Ecto neural progenitor cell (in vitro differentiated cells): ENCODE measurements around the gene OTX2.

Experiments used
- DNase-seq: peaks from one replicate; pipeline ENCODE4 v3.0.0-alpha.2; 2018; ENCODE audit warnings: low spot score

Gene OTX2

DNA sequence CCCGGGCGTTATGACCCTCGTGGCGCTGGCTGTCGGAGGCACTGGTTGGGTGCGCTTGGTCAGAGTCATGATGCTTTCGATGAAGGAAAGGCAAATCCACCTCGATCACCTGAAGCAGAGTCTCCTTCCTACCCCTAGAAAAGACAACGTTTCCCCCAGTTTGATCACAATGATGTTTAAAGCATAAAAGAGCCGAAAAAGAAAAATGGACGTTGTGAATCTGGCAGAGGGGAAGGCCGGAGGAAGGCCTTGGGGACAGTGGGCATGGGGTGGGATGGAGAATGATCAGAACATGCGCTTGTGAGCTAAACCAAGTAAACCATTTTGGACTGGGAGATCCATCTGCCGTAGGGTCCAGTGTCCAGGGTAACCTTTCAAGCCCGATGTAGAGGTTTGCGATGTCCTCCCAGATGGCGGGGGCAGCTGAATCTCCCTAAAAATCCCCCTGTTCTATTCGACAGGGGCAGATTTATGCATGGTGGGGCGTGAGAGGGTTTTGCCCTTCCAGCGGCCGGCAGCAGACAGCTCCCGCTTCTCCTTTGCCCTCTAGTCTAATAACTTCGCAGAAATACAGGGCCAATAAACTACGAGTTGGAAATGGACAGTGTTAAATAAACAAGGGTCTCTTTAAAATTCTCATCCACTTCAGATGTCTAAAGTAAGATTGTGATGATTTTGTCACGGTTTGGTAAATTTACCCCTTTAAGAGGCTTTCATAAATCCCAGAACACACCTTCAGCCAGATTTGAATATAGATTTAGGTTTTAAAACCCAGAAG is 2.3 kb upstream of the OTX2 start:
- DNase-seq, result no peak

DNA sequence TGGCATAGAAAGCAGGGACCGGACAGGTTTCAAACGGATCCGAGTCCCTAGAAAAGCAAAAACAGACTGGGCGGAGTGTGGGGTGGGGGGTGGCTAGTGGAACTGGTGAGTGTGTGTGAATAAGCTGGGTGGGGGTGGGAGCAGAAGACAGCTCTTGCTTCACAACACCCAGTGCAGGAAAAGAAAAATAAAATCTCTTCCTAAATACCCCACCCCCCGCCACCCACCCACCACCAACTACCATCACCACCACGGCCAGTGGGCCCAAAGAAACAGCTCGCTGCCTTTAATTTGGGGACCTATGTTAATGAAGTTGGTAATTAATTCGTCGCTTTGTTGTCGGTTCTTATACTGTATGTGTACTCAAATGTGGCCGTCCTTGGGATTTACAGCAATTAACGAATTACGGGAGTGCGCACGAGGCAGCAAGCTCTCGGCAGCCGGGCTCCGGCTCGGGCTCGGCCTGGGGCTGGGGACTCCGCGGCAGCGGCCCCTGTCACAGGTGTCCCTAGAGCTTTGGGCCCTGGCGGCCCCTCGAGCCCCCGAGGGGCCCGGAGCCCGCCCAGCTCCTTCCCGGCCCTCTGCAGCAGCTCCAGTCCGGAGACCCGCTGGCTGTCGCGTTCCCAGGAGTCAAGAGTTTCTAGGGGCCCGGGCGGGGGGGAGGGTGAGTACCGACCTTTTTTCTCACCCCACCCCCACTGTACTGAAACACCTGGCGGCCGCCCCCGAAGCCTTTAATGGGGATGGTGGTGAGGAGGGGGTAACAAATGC is 1.5 kb upstream of the OTX2 start:
- peak; percentile 71 for DNase-seq

DNA sequence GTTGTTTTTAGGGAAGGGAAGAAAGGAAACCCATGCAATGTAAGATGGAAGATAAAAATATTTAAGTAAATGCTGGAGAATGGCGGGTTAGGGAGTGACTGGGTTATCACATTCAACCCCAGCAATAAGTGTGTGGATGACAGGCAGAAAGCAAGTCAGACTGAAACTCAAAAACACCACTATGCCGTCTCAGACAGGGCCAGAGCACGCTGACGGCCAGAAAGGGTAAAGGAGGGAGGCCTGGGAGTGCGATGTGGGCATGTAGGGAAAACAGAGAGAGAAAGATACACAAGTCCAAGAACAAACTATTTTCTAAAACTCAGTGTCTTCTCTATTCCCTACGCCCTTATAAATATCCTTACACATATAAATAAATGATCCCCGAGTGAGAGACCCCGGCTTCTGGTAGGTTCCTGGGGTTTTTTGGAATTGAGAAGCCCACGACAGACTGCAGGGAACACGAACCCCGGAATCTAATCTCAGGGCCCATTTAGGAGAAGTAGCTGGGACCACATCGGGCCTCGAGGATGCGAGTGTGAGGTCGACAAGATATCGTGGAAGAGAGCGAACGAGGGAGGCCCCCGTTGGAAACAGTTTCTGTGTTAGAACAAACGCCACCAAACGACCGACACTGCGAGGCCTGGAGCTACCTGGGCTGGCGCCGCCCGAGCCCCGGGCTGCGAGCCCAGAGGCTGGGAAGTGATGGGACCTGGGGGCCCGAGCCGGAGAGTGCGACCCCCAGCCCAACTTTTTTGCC is 735 bp upstream of the OTX2 start:
- DNase-seq, result no peak

DNA sequence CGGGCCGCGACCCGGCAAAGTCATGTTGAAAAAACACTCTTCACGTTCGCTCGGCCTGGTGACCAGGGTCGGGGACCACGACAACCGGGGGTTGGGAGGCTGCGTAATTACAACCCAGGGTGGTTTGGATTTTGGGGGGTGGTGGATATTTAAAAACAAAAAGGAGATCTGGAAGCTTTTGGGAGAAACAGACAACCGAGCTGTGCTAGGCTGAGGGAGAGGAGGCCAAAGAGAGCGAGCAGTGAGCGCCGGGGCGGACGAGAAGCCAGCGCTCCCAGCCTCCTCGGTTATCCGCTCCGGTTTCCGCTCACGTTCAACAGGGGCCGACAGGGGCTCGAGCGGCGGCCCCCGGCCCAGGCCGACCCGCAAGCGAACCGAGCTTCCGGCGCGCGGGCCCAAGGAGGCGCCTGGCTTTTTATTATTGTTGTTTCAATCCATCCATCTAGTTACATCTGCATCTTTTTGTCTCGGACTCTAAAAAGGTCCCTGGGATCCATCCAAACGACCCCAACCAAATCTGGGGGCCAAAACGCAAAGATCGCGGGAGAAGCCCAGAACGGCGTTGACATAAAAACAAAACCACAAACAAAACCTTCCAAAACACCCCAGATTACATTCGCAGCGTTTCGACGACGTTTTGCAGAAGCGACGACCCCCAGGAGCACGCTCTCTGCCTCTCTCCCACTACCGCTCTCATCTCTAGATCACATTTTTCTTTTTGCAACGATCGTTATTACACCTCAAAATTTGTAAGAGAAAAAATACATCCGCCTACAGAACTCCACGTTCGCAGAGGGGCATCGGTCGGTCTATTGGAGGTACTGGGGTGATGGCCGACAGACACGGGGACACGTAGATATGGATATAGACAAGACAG is 771 bp downstream of the OTX2 start:
- no peak for DNase-seq

DNA sequence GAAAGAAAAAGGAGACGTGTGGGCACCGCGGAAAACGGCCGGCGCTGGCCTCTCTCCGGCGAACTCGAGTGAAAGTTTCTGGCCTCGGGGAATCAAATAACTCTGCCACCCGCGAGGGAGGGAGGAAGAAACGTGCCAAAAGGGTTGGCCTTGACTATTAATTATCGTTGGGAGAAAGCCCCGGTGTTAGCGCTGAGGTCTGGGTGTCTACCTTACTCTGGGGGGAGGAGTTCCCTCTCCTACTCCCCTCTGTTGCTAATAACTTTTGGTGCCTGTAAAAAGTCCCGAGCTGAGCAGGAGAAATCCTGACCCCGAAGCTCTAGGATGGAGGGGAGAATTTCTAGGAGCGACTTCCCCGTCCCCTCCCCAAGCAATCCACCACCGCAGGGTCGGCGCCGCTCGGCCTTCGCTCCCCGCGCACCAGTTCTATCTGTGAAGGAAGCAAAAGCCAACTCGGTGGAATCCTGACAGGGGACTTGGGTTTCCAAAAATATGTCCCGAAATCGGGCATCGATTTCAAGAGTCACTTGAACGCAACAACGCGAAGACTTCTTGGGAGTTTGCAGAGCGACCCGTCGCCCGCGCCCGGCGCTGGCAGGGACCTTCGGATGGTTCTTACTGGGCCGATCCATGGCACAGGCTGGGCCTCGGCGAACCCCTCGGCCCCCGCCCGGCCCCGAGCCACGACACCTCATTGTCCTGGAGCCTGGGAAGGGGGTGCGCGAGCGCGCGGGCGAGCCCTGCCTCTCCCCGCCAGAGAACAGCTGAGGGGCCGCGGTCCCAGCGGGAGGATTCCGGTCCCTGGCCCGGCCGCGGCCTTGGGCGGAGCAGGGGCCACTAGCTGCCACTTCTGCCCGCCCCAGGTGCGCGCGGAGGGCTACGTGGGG is 1.7 kb downstream of the OTX2 start:
- DNase-seq, result no peak

DNA sequence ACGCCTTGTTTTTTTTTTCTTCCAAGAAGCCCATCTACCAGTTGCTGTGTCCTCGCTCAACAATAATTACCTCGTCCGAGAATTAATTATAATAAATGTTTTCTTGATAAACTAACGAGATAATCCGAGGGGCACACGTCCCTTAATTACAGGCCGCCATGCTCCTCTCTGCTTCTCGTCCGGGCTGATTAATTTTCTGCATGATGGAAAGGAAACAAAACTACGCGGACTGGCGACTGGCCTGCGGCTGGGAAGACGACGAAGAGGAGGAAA is 2.2 kb downstream of the OTX2 start:
- no peak for DNase-seq

DNA sequence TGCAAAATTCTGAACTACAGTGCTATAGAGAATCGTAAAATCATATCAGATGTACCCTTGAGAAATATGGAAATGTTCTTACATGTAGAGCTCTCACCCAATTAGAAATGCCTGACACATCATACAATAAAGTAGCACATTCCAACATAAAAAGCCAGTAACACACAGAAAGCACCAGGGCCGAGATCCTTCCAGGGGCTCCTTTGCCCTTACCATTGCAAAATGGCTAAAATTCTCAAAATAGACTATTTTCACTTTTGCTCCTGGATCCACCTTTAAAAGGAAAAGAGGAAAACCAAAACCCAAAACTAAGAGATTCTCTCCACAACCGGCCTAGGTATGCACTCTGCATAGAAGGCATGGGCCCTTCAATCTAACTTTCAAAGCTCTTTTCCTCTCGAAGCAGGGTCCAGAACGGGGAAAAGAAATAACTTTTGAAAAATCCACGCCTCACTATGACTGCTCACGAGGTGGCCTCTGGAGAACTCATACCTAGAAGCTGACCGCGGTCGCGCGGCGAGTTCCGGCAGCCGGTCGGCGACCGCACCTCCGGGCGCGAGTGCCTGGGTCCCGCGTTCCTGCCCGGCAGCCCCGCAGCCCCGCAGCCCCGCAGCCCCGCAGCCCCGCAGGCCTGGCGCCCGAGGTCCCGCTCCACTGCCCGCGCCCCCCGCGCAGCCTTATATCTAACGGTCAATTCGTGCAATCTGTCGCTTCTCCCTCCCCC is 2.7 kb downstream of the OTX2 start:
- no peak for DNase-seq

DNA sequence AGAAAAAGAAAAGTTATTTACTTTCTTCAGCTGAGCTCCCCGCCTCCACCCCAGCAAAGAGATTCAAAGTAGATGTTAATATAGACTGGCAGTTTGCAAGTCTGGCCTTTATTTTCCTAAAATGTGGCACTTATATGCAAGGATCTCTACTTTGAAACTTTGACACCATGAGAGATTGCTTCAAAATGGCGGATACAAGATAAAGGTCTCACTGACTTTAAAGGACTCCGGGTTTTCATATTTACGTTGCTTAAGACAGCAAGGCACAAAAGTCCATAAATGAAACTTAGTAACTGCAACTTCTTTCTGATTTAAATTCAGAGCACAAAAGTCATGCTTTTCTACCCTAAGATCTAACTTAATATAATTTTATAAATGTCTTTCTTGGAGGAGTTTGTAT is 3.5 kb downstream of the OTX2 start:
- no peak for DNase-seq

DNA sequence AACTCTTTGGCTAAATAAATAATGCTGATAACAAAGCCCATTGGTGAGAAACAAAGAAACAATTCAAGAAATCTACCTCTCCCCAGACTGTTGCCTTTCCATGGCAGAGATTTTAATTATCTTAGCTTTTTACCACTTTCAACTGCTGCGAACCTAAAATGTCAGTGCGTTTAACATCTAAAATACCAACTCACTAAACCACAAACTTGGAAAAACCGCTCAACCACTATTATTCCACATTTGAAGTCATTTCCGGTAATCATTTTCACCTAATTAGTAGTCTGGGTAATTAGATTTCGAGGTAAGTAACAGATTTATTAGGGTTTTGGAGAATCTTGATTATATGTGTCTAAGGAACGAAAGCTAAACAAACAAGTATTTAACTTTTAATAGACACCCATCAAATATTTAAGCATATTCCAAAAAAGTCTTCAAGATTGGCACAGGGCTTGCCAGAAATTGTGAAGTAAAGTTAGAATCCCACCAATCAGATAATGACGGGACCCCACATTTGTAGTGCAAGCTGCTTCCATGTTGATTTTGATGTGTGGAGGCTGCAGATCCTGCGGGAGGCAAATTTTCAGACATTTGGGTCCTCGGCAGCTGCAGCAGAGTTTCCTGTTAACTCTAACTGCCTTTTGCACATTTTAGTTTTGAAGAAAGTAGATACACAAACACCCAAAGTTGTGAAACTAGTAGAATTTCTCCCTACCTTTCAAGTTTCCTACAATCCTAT is 4.1 kb downstream of the OTX2 start:
- no peak for DNase-seq

DNA sequence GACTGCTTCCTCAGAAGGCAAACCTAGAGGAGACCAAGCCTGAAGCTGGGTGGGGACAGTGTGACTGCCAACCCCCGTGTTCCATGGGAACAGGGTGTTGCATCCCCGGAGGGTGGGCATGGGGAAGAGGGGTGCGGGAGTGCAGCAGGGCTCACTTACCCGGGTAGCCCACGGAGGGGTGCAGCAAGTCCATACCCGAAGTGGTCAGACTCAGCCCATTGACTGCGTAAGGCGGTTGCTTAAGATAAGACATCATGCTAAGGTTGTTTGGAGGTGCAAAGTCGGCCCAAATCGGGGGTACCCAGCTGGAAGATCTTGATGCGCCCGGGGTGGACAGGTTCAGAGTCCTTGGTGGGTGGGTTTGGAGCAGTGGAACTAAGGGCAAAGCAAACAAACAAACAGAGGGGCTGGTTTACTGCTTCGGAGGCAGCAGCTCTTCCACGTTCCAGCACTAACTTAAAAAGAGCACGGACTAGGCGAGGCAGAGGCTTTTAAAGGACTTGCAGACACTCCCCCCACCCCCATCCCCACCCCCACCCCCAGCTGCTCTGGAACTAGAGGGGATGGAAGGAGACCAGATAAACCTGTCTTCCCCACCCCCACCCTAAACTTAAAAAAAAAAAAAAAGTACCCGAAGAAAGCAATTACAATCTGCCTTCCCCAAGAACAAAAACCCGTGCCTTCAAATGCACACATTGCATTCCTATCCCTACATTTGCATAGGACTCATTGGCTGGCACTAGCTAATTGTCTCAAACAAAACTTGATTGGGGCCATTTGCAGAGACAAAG is 4.9 kb downstream of the OTX2 start:
- no peak for DNase-seq

DNA sequence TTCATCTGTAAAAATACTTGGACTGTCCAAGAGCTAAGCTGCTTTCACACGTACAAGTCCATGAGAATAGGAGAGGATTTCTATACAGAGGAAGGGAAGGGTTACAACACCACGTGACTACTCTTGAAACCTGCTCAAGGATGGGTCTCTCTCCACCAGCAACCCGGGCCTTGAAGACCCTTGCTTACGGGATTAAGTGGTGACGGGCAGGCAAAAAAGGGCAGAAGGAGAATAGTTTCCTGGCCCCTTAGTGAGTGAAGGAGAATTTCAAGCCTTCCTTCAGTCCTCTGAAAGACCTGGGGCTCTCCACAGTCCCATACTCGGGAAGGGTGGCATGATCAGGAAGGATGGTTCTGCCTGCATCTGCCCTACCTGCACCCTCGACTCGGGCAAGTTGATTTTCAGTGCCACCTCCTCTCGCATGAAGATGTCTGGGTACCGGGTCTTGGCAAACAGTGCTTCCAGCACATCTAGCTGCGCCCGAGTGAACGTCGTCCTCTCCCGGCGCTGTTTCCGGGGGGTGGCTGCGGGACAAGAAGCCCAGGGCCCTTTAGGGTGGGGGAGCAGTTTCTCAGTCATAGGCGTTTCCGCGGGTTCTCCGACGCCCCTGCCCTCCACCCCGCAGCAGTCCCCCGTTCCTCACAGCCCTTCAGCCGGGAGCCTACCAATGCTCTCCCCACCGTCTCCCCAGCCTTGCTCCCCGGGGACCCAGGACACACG is 6.3 kb downstream of the OTX2 start:
- DNase-seq, result no peak

DNA sequence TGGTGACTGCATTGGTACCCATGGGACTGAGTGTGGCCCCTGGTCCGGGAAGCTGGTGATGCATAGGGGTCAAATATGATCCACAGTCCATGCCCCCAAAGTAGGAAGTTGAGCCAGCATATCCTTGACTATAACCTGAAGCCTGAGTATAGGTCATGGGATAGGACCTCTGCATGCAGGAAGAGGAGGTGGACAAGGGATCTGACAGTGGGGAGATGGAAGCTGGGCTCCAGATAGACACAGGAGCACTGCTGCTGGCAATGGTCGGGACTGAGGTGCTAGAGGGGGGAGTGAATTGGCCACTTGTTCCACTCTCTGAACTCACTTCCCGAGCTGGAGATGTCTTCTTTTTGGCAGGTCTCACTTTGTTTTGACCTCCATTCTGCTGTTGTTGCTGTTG is 8.4 kb downstream of the OTX2 start:
- no peak for DNase-seq

DNA sequence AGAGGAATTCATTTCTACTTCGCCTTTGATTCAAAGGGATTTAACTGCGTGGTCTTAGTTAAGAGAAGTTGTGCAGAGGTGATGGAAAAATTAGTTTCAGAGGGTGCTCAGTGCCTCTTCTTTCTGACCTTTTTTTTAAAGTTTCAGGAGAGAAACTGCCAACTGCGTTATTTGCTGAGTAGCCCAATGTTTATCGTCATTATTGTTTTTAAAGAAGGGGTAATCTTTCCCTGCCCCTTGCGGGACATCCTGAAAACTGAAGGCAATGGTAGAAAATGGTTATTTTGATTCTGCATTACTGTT is 11.0 kb downstream of the OTX2 start:
- no peak for DNase-seq

DNA sequence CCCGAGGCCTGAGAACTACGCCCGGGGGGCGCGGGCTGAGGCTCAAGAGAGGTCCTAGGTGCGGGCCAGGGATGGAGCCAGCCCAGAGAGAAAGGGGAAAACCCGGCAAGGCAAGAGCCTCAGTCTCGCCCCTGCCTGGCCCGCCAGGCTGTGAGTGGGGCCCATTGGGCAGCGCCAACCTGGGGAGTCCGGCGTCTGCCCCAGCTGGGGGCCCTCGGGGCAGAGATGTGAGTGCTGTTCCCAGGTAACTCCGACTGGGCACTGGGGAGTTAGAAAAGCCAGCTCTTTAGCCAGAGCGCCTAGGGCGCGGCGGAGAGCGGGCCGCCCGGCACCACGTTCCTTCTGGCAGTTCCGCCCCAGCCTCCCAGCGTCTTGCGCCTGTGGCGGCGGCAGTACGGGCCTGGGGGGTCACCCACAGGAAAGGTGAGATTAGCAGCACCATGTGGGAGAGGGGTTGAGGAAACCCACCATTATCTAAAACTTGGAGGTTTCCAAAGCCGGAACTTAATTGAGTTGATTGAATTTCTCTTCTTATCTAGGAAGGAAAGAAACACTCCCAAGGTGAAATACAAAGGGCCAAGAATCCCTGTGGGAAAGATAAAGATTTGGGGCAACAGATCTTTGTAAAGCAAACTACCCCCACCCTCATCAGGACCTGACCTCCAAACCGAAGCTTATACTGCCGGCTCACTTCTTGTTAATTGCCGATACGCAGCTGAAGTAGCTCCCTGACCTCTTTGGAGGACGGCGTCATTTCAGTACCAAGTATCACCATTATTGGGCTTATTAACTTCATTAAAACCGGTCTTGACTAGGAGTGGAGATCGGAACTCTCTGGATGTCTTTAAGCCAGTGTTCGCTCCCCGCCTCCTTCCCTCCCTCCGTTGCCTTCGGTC is 11.6 kb downstream of the OTX2 start:
- peak; percentile 73 for DNase-seq

DNA sequence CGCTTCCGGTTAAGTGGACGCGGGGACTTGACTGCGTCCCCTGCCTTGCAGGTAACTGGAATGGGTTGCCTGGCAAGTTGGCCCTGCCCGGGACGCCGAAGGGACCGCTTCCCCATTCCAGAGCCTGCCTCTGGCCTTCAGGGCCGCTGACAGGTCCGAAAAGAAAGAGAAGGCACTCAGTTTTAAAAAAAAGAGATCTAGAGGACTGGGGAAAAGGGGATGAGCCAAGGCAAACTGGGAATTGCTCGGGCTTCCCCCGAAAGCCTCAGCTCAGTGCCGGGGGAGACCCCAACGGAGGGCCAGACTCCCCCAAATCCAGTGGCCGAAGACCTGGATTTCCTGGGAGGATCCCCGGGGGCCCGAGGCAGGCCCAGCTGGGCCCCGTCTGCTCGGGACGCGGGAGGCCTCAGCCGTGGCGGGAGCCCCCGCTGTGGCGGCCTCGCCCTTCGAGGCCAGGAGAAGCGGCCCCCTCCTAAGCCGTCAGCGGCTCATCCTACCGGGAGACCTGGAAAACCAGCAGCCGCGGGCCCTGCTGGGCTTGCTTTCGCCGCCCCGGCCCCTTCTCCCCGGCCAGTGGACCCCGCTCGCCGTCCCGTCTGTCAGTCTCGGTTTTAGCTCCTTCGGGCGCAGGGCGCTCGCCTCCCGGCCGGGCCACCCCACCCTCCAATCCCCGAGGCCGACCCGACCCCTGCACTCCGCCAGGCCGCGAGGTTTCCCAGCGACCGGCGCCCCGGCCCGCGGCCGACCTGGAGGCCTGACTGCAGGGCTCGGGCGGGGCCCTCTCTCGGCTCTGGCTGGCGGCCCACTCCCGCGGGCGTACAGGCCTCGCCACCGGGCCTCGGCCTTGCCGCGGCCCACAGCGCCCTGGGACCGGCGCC is 12.5 kb downstream of the OTX2 start:
- peak; percentile 78 for DNase-seq

DNA sequence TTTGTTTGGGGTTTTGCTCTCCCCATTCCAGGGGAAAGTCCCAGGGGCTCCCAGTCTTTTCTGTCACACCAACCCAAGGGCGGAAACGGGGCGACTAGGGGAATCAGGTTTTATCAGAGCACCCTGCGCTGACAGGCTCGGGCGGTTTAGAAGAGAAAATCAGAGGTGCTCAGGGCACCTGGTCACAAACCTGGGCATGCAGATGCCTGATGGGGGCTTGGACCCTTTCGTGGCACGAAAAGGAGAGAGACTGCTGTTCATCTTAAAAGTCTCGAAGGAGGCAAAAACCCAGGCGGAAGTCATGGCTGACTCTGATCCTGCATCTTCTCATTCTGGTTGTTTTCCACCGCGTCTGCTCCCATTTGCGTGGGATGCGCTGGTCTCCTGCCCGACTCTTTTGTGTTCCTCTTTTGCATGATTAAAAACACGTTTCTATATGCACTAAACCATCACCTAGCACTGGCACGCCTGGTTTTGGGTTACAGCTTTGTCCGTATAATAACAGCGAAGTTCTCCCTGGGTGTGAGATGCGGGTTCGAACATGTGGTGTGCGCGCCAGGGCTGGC is 13.2 kb downstream of the OTX2 start:
- no peak for DNase-seq
